Measurements from ENCODE around the gene SPA17.

SPA17 gene

DNA sequence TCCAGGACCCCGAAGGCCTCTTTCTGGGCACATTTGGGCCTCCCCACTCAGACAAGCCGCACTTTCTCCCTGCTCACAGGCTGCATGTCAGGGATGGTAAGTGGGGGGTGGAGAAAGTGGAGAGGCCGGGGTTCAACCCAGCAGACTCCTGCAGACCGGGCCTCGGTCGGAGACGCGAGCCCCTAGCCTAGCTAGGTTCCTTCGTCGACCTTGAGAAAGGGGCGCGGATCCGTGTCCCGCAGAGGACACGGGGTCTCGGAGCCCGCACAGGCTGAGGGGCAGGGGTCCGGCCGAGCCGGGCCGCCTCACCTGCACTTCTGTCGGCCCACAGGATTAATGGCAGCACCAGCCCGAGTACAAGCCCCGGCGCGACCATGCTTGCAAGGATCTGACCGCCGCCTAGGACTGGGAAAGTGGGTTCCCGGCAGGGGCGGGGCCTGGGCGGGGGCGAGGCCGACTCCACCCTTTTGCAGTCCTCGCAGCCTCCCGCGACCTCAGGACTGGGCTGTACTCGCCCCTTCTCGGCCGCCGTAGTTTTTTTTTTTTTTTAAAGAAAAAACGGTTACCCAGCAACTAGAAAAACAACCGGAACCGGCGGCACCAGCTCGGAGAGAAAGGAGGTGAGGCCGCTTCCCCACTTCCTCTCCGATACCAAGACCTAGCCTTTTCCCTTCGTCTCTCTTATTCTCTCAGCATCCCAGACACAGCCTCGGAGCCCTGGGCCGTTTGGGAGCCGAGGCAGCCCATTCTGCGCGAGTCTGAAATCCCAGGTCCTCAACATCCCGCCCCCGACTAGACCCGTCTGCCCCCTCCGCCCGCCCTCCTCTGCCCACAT lies at the start of gene SPA17, which contains the start of gene SIAE:
Gene SPA17 (plus strand): TSS at position 572 of the 835 bp plus-strand sequence. CDS start 1,361 bp downstream, outside the sequence.
Gene SIAE (minus strand): TSS at position 407 of the 835 bp plus-strand sequence. CDS start 31 bp downstream, at position 376.
- peak; percentile 90 for DNase-seq

DNA sequence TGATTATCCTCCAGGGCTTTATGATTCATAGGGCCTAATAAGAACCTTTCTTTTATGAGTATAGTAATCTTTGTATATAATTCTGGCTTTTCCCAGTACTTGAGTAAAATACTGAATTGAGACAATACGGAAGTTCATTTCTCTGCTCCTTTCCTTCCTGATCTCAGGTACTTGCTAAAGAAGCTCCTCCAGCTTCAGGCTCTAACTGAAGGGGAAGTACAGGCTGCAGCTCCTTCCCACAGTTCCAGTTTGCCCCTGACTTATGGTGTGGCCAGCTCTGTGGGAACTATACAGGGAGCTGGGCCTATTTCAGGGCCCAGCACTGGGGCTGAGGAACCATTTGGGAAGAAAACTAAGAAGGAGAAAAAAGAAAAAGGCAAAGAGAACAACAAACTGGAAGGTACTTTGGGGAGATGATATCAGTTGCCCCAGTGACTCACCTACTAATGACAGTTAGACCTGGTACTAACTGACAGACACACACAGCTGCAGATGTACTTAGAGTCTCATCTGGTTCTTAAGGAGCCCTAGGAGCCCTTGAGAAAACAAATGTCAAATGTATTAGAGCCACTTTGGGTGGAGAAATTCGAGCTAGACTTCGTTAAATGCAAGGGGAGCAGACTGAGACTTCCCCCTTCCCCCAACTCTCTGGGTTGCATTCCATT lies 48.1 kb upstream of the SPA17 start:
- DNase-seq: no peak

DNA sequence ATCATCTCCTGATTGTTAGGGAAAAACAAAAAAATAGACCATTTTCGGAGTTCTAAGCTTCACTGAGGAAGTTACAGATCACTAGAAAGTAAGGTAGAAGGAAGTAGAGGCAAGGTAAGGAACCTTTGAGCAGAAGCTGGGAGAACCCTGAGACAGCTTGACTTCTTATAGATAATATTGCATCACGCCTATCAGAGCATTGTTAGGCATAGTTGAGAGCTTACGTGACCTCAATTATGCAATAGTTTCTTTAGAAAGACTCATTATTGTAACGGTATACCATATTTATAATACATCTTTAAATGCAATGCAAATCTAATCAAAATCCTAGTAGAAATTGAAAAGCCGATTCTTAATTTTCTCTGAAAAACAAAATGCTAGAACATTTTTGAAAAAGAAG lies 46.2 kb upstream of the SPA17 start:
- no peak for DNase-seq

DNA sequence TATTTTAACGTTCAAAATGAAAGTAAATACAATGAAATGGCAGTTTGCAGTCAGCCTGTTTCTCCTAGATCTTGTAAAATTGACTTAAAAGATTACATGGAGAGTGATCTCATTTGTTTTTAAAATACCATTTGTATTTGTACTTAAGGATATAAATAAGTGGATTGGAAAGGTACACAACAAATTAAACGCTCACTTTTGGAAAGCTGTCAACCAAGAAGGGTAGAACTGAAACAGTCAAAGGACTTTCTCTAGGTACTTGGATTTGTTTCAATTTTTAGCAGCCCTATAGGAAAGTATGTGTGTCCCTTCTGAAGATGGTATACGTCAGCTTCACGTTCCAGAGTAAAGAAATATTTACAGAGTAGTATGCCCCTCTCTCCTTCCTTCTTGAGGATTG lies 43.7 kb upstream of the SPA17 start:
- DNase-seq: no peak

DNA sequence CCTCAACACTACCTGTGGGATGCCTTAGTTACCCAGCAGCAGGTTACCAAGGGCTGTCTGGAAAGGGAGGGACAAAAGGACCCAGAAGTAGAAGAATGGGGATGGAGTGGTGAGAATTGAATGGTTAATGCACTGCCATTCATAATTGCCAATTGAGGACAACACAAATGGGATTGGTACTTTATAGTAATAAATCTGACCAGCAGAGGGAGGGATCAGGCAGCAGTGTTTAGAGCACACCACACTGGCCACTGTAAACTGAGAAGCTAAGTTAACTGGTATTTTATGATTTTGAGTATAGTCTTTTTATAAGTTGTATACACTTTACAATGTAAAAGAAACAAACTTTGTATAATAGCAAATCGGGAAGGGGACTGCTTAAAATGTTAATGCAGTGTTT lies 40.3 kb upstream of the SPA17 start:
- DNase-seq: no peak

DNA sequence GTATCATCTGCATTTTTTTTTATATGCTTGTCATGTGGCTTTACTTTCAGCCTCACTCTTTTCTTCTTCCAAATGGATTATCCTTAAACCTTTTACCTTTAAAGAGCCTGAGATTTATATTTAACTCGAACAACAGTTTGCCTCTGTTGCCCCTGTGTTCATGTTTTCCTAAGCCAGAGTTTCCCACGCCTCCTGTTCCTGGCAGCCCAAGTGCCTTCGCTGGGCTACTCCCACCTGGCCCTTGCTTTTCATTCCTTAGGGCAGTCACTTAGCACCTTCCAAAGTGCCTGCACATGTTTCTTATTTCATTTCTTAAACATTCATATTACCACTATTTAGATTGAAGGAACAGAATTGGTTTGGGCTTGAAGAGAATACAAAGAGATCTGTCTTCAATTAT lies 37.8 kb upstream of the SPA17 start:
- no peak for DNase-seq

DNA sequence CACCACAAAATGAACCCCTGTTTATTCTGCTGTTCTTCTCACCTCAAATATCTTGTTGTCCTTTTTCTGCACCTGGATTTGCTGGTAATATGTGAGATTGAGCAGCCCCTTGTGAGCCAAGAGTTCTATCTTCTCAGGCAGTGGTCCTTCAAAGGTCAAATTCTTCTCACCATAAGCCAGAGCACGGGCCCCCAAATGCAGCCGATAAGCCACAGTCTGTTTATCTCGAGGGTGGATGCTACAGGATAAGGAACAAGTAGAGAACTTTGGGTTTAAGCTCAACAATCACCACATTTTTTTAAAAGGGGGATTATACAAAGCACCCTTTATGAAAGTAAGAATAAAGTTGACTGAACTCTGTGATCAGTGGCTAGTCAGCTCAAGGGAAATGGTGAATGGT lies 35.2 kb upstream of the SPA17 start:
- DNase-seq: no peak

DNA sequence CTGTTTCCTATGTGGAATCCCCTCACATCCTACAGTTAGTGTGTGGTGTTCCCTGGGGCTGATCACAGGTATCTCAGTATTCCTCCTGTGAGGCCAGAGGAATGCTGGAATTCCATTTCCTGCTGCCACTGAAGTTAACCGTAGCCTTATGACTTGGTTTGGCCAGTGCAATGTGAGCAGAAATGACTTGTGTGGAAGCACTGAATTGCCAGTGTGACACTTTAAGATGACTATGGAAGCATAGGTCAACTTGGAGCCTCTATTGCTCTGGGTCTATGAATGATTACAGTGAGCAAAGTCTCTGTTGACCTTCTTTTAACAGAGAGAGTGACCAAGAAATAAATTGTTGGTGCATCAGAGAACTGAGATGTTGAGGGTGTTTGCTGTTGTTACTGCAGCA lies 34.5 kb upstream of the SPA17 start:
- no peak for DNase-seq

DNA sequence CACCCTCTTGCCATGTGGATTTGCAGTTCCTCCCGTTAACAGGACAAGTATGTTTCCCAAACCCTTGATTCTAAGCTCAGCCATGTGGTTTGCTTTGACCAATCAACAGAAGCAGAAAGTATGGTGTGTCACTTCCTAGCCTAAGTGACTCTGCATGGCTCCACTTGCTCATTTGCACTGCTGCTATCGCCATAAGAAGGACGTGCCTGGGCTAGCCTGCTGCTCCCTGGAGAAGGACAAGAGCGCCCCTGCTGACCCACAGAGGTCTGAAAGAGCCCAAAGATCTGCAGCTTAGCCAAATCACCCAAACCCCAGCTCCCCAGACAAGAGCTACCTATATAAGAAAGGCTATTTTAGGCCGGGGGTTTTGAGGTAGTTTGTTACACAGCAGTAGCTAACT lies 33.0 kb upstream of the SPA17 start:
- no peak for DNase-seq

DNA sequence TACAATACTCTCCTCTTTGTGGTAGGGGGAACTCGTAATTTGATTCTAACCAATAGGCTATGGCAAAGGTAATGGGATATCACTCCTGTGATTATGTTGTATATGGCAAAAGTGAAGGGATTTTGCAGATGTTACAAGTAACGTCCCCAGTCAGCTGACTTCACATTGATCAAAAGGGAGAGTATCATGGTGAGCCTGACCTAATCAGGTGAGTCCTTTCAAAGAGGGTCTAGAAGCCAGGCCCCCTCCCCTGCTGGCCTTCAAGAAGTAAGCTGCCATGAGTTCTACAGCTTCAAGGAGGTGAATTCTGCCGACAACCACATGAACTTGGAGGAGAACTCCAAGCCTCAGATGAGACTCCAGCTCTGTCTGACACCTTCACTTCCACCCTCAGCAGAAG lies 31.1 kb upstream of the SPA17 start:
- no peak for DNase-seq

DNA sequence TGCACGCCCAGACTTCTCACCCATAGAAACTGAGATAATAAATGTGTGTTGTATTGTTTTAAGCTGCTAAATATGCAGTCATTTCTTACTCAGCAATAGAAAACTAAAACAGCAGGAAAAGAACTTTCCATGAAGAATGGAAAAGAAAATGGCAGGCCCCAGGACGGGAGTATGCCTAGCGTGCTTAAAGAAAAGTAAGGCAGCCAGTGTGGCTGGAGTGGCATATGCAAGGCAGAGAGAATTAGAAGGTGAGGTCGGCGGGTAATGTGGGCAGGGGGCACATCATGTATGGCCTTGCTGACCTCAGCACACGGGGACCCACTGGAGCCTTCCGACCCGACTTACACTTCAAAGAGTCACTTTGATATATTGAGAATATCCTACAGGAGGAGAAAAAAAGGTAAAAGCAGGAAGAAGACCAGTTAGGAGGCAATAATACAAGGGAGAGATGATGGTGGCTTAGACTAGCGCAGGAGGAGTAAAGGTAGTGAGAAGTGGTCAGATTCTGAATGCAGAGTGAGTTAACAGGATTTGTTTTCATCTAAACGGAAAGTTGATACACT lies 30.6 kb upstream of the SPA17 start:
- no peak for DNase-seq

DNA sequence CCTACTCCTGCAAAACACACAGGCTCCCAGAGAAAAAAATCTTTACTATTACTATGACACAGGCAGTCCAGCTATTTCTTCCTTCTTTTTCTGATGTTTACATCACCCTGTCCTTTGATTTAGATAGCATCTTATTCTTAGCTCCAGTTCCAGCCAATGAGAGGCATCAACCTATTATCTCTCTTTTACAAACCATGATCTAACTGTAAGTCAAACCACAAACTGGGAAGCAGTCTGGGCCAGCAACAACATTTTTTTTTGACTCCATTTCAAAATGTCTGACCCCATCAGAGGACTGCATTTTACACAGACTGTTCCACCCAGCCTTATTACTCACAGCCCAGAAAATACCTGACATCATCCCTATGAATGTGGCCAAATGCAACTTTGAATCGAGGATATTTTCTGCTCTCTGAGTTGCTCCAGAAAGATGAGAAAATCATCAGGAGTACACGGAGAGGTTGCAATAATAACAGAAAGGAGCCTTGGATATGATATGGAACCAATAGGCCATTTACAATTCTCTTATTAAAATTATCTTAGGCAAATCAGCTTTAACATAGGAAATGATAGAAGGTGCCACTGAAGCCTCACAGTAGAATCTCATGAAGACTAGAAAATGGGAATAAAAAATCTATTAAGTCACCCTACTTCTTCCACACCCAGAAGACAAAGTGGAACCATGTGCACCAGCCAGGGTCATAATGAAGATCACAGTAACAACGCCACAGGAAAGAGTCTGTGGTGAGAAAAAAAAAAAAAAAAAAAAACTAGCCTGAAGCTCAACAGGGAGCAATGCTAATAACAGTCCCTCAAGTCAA lies 29.9 kb upstream of the SPA17 start:
- DNase-seq: no peak

DNA sequence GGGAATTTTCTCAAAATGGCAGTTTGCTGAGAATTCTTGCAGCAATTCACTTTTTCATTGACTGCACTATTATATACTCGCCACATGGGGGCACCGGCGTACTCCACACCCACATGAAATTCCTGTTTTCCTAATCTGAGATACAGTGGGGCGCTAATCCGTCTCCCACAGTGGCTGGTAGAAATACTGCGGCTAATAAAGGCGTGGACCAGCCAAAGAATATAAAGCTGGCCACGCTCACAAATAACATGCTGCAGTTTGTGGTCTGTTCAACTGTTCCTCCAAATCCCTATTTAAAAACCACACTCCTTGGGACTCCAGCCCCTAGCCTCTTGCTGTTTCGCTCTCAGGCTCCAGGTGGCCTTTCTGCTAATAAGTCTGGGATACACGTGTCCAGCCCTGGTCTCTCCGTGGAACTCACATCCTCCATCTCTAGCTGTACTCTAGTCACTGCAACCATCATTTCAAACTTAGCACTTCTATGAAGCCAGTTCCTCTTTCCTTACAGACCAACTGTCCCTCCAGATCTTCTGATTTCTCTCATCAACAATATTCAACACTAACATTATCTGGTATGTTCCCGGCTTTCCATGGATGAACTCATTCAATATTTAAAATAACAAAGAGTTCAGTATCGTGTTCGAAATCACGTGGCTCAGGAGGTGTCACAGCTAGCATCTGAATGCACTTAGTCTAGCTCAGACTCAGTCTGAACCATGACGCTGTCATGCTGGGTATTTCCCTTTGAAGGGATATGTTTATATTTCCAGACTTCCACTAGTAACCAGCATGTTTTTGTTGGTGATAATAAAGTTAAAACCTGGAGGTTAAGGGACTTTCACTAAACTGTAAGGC lies 29.1 kb upstream of the SPA17 start:
- peak; percentile 42 for DNase-seq

DNA sequence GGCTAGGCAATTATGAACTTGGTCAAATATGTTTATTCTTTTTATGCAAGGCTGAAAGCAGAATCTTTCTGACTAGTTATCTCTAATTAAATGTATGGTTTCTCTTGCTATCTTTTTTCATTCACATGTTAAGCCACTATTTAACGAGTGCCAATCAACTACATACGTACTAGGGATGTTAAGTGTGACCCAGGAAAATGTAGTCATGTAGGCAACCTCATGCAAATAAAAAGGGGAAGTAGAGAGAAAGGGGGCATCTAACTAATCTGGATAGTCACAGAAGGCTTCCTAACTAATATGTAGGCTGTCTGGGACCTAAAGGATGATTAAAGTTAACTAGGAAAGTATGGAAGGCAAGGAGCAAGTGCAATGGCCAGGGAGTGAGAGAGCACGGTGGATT lies 27.6 kb upstream of the SPA17 start:
- DNase-seq: no peak

DNA sequence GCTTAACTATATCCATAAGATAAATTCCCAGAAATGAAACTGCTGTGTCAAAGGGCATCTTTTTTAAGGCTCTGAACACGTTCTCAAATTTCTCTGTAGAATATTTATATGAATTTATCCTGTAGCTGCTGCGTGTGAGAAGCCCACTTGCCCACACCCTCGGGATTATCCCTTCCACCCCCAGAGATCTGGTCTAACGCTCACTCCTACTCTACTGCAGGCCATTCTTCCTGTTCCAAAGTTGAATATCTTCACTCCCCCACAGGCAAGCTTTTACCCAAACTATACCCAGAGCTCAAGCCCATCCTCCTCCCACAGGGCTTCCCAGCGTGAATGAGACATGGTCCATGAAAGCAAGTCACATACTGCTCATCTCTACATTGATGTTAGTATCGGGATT lies 25.1 kb upstream of the SPA17 start:
- DNase-seq: no peak

DNA sequence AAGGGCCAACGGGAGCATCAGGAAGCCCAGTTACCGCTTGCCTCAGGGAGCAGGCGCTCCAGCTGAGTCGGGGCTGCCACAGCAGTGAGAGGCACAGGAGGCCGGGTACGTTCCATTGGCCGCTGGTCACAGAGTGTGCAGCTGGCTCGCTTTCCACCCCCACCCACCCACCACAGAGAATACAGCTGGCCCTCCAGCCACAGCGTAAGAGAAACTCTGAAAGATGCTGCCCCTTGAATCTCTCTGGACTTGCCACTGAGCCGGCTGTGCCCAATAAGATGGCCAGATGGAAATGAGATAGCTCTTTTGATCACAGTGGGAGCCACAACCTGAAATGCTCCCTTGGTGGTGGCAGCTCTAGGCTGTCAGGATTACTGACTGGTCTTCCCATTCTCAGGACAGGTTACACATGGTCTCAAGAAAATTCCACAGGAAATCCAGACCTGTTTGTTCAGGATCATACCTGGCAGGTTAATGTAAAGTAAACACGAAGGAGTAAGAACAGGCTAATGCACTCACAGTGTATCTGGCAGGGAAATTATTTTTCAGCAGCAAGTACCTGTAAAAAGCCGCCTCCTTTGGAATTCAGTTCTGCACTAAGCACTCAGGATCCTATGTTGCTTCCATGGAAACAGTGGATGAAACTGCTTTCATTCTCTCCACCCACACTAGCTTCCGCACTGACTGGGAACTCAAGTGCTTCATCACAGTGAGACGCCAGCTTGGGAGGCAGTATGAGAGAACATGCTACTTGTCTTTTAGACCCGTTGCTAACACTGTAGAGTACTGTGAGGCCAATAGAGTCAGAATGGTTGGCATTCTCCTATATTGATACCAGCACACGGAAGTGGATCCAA lies 16.7 kb upstream of the SPA17 start:
- DNase-seq: no peak

DNA sequence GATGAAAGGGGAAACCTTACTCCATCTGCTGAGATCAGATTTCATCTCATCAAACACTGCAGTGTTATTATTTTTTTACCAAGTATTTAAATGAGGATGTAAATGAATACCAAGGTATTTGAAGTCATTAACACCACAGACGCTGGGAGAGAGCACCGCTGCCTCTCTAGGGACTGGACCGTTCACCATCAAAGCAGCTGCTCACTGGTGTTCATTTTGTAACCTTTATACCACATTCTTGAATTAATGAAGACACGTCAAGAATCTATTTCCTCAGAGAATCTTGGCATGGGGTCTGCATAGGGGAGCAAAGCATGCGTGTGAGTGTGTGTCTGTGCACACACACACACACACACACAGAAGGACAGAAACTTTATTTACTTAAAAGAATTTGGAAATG lies 15.8 kb upstream of the SPA17 start:
- no peak for DNase-seq

DNA sequence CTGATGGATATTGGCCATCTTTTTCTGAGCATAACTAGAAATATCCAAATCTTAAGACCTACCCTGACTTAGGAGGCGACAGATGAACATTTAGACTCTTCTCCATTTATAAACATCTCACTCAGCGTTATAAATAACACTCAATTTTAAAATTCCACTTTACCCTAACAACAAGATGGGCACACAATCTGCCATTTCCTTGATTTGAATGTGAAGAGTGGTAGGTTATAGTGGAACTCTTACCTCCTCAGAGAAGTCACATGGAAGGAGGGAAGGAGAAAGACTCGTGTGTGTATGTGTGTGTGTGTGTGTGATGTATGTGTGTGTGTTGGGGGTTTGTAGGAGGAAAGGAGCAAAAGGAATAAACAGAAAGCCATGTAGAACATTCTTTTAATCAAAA lies 15.2 kb upstream of the SPA17 start:
- DNase-seq: no peak

DNA sequence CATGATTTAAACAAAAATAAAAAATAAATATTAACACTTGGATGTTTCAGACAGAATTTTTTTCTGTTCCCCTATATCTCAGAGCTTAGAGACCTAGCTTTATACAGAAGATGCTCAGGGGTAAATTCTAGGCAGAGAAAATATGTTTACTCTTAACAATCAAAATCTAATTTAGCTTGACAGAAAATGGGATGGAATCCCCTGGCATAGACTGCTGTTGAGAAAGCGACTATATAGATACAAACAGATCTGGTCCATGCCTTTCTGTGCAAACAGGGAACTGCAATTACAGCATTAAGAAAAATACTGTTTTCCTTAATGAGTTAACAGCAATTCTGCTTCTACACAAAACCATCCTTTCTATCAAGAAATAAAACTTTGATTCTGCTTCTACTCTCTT lies 14.7 kb upstream of the SPA17 start:
- DNase-seq: no peak

DNA sequence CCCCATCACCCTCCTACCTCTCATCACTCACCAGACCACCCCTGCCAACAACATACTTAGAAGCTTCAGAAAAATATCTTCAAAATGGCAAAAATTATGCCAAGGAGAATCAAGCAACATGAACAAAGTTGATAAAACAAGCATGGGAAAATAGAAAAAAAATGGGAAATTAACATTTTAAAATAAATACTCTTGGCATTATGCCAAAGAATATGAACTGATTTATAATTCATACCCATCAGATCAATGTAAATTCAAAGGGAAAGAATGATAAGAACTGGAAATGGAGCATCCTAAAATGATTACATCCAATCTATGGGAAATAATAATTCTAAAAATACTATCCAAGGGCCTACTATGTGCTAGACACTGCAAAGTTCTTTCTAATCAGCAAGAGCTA lies 12.2 kb upstream of the SPA17 start:
- no peak for DNase-seq

DNA sequence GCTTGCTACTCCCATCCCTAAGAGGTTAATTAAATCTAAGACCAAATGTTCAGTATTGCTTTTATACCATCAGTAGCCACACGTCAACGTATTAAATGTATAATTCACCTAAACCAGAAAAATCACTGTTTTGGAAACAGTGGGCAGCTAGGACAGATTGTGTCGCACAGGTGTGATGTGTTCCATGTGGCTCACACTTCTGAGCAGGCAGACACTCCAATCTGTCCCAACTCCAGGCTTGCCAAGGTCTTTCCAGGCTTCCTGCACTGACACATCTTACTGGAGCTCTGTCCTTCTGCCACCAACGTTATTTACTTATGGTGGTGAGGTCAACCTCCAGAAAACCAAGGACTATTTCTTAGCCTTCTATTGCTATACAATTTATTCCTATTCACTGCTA lies 11.6 kb upstream of the SPA17 start:
- no peak for DNase-seq

Measured in CD4-positive, alpha-beta T cell treated with Interleukin-10 for 1 hour (primary cell).